Nephron (organoid): ENCODE measurements around the gene MAPK1IP1L.
A peak's percentile ranks its signal among the peaks of the same experiment; 100 is the strongest.
"Not testable (repeated sequence)": the region's sequence is repeated elsewhere in the genome, so short reads cannot be mapped to it uniquely, and the experiment has no call there.

Experiments used
- H3K27ac Mint-ChIP-seq, 3 experiments: 2 replicates each; pipeline ENCODE4 v1.8.0; 2020; ENCODE audit warnings: mixed read lengths in 3 of 3, mild to moderate bottlenecking in 2 of 3, moderate library complexity in 1 of 3
- H3K27me3 Mint-ChIP-seq: 2 replicates; pipeline ENCODE4 v1.8.0; 2021; ENCODE audit warnings: low read depth, mild to moderate bottlenecking, moderate library complexity, mixed read lengths
- H3K36me3 Mint-ChIP-seq: 2 replicates; pipeline ENCODE4 v1.8.0; 2020; ENCODE audit warnings: low read depth, mixed read lengths
- H3K4me1 Mint-ChIP-seq: 2 replicates; pipeline ENCODE4 v1.8.0; 2020; ENCODE audit warnings: mixed read lengths
- H3K4me3 Mint-ChIP-seq, 3 experiments: 2 replicates each; pipeline ENCODE4 v1.8.0; 2020; ENCODE audit warnings: mild to moderate bottlenecking in 3 of 3, mixed read lengths in 3 of 3, moderate library complexity in 2 of 3
- H3K9me3 Mint-ChIP-seq: 2 replicates; pipeline ENCODE4 v1.8.0; 2020; ENCODE audit warnings: mixed read lengths
- CTCF ChIP-seq, 3 experiments: fragments of 200-600 bp; sonication (generic); IDR thresholded peaks; one replicate each; pipeline ENCODE4 v1.5.0; 2021; ENCODE audit warnings: antibody characterized with exemption in 3 of 3; ENCODE audit not compliant: unreplicated experiment in 3 of 3

Gene MAPK1IP1L

GRCh38 chr14:55062517-55063351, 11.3 kb downstream of the MAPK1IP1L start:
- no peak for TF ChIP-seq CTCF (IDR thresholded peaks at IDR 0.05; ENCODE audit: unreplicated experiment in 3 of 3)
- Mint-ChIP-seq H3K27ac (peak overlapping the region in 2 of 3 experiments; percentile 20 to 57), H3K4me3 (no peak overlapping the region), H3K4me1 (peaks cover 22% of the 10 kb centered on the region), H3K9me3 (no peaks in the 10 kb centered on the region), H3K27me3 (no peaks in the 10 kb centered on the region), H3K36me3 (peaks cover 83% of the 10 kb centered on the region)

GRCh38 chr14:55064896-55065295, 13.4 kb downstream of the MAPK1IP1L start:
- Mint-ChIP-seq H3K4me1 (peaks cover 22% of the 10 kb centered on the region), H3K36me3 (peaks cover 74% of the 10 kb centered on the region)
- not testable (repeated sequence) for H3K4me3 Mint-ChIP-seq, H3K27me3 Mint-ChIP-seq, H3K27ac Mint-ChIP-seq, H3K9me3 Mint-ChIP-seq

DNA sequence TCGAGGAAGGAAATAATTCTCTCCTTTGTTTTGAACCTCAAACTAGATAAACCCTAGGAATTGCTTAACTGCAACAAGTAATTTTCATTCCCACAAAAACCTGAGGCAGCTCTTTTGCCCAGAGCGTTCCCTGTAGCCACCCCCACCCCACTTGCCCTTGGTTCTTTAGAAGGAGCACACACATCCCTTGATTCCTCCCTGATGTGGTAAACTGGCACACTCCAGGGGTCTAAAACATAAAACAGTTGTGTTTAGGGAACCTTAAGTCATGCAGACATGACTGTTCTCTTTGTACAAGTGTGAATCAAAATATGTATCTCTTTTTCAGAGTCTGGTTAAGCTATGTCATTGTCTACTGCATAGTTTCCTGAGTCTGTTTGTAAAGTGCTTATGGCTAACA, 14.0 kb downstream of the MAPK1IP1L start:
- Mint-ChIP-seq H3K27me3 (no peaks in the 10 kb centered on the region), H3K27ac (no peak overlapping the region), H3K9me3 (no peaks in the 10 kb centered on the region), H3K4me1 (peaks cover 22% of the 10 kb centered on the region), H3K36me3 (peaks cover 72% of the 10 kb centered on the region), H3K4me3 (no peak overlapping the region)
- TF ChIP-seq CTCF (IDR thresholded peaks at IDR 0.05; ENCODE audit: unreplicated experiment in 3 of 3) = no peak

DNA sequence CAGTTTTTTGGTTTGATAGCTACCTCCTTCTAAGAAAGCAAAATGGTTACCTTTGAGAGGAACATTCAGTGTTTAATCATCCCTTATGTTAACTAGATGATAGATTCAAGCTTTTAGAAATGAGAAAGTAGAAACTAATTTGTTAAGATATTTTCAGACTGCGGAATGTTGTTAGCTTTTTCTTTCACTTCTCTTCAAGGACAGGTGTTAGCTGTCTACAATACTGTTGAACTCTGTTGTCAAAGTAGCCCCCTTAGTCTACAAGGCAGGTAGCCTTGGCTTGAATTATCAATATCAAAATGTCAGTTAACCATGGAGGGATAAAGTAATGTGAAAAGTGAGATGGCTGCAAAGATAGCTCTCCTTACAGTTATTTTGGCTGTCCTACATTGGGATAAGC, 14.8 kb downstream of the MAPK1IP1L start:
- Mint-ChIP-seq H3K4me3 (no peak overlapping the region), H3K4me1 (peaks cover 22% of the 10 kb centered on the region), H3K36me3 (peaks cover 64% of the 10 kb centered on the region), H3K9me3 (no peaks in the 10 kb centered on the region), H3K27me3 (no peaks in the 10 kb centered on the region), H3K27ac (no peak overlapping the region)
- no peak for TF ChIP-seq CTCF (IDR thresholded peaks at IDR 0.05; ENCODE audit: unreplicated experiment in 3 of 3)

DNA sequence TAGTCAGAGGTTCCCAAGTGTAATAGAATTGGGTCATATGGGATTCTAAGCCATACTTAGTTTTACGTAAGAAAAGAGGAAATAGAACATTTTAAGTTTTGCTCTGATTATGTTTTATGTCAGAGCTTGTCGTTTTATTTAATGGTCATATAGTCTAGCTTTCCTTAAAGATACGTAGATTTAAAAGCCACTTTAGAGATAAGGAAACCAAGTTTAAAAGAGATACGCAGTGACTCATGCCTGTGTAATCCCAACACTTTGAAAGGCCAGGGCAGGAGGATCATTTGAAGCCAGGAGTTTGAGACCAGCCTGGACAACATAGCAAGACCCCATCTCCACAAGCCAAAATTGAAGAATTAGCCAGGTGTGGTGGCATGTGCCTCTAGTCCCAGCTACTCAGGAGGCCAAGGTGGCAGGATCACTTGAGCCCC, 19.5 kb downstream of the MAPK1IP1L start:
- Mint-ChIP-seq H3K4me3 (no peak overlapping the region), H3K4me1 (peaks cover 30% of the 10 kb centered on the region), H3K27me3 (no peaks in the 10 kb centered on the region), H3K27ac (peak overlapping the region; percentile 48 to 89 (median 87)), H3K36me3 (peaks cover 23% of the 10 kb centered on the region), H3K9me3 (no peaks in the 10 kb centered on the region)
- TF ChIP-seq CTCF (IDR thresholded peaks at IDR 0.05; ENCODE audit: unreplicated experiment in 3 of 3) = no peak

DNA sequence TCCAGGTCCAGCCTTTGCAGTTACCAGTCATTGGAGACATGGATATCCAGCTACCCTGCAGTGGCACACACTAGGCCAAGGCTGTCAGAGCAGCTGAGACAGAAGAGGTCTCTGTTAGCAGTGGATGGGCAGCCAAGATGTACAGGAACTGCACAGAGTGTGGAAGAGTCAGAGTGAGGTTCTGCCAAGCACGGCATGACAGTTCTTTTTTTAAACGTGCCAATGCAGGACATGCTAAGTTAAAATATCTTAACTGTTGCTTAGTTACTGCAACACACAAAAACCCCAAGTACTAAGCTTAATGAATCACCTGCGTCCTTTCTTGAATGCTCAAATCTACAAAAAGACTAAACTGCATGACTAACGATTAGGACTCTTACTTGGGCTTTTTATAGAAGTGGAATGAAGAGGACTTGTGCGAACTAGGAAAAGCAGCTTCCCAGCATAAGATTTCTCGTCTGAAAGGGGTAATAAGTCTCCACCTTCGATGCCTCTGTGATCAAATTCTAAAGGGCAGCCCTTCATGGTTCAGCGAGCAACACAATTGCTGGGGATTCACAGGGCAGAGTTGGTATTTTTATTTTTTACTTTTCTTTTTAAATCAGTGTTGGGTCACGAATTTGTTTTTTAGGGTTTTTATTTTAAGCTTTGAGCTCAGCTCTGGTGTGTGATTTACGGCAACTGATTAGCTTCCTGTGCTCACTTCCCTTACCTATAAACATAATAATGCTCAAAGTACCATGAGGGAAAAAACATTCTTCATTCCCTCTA, 20.6 kb downstream of the MAPK1IP1L start:
- H3K36me3 Mint-ChIP-seq = peaks cover 13% of the 10 kb centered on the region
- H3K27ac Mint-ChIP-seq = peak overlapping the region; percentile 83 to 89 (median 87)
- H3K4me1 Mint-ChIP-seq = peaks cover 30% of the 10 kb centered on the region
- H3K9me3 Mint-ChIP-seq = no peaks in the 10 kb centered on the region
- H3K4me3 Mint-ChIP-seq = peak overlapping the region in 1 of 3 experiments; percentile 6
- TF ChIP-seq CTCF (IDR thresholded peaks at IDR 0.05; ENCODE audit: unreplicated experiment in 3 of 3) = no peak
- no peaks in the 10 kb centered on the region for H3K27me3 Mint-ChIP-seq
